CMK (cell line): ENCODE measurements around the gene FAM13B.

ENCODE experiments used
- DNase-seq: peaks from one replicate; pipeline ENCODE4 v3.0.0-alpha.2; 2010; ENCODE audit warnings: low read depth

FAM13B gene

DNA sequence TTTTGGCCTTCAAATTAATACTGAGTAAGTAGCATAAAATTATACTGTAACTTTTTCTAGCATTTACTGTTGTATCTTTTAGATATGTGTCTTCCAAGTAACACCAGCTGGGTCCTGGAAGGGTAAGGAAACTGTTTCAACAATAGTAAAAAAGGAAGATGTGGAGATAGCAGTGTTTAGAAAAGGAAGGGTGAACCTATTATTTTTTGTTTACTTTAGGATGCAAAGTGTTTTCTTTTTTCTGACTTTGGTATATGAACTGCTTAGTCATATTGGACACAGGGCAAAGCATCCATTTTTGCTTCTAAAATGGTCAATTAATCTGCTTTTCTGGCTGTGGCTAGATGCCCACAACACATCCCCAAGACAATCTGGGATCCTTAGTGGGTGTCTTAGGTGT, 138.3 kb downstream of the FAM13B start:
- DNase-seq, result no peak

DNA sequence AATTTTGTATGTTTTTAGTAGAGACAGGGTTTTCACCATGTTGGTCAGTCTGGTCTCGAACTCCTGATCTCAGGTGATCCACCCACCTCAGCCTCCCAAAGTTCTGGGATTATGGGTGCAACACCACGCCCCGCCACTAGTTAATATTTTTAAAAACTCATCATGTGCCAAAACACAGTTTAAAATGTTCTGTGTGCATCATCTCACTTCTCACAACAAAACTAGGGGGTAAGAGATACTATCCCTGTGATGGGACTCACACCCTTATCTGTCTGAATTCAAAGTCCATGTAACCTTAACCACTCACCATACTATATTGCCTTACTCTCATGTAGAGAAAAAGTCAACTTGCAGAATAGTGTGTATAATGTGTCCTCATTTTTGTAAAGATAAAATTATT, 141.0 kb downstream of the FAM13B start:
- DNase-seq, result no peak

DNA sequence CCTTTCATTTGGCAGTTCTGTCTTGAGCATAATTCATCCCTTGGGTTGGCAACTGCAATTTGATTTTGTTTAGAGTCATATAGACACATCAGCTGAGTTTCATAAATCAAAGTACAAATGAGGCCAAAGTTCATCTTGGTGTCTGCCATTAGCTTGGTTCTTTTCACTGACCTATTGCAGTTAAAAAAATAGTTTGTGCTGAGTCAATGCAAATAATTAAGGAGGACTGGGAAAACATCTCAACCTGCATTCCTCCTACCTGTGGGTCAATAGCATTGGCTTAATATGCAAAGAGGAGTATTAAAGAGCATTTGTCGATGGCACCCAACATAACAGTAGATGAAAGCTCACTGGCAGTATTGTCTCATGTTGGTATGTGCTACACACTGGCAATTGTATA, 142.0 kb downstream of the FAM13B start:
- no peak for DNase-seq

DNA sequence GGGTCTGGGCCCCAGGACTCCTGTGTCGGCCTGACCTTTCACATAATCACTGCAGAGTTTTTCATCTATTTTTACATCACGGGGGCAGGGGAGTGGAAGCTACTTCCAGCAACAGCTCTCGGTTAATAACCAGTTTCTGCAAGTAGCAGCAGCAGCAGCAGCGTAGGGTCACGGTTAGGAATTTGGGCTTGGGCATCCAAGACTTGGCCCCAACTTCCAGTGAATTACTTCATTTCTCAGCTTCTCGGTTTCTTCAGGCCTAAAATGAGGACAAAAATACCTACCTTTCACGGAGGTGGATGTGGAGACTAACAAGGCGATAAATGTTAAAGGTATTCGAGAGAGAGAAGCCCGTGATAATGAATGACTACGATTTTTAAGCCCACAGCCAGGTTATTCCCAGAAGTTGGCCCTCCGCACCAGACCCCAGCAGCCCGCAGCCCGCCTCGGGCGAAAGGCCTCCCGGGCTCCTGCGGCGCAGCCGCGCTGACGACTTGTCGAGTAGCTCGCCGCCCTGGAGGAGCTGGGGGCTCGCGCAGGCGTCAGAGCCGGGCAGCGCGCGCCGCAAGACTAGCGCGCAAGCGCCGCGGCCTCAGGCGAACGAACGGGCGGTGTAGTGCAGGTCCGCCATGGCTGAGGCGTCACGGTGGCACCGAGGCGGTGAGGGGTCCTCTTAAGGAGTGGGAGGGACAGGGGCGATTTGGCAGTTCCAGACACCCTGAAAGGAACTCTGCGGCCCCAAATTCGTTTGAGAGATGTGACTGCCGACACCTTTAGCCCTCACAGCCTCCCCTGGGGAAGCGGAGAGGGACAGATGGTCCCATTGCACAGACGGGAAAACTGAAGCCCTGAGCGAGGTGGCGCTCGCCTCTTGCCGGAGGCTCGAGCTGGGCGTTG, 143.8 kb downstream of the FAM13B start, which contains the start of gene PKD2L2:
Gene PKD2L2, plus strand, starts transcription at position 595 of the 897 bp plus-strand sequence. Its CDS starts 35 bp downstream, at position 630.
- peak; percentile 50 for DNase-seq

DNA sequence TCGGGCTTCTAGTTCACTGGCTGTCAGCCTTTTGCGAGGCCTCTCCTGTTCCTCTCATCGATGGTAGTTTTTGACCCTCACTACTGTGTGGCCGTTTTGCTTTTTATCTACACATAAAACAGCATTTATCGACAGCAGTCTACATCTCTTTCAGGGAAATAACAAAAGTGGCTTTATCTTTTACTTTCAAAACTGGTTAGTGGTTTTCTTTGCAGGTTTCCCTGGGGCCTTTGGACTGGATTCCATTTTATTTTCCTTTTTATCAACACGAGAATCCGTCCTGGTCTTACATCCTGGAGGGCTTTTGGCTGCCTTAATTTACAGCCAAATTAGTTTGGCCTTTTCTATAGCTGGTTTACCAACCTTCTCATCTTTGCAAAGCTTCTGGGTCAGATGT, 144.4 kb downstream of the FAM13B start:
- no peak for DNase-seq
